ENCODE data around the gene SRP19. TPM values are rescaled to one million over a fixed set of nuclear protein-coding genes. Genes with fewer than 3 reads are reported as not detected.
A peak's percentile ranks its signal among the peaks of the same experiment; 100 is the strongest.

The SRP19 gene
- total RNA-seq, 1 experiment from 2014 or later = 42.9 TPM

DNA sequence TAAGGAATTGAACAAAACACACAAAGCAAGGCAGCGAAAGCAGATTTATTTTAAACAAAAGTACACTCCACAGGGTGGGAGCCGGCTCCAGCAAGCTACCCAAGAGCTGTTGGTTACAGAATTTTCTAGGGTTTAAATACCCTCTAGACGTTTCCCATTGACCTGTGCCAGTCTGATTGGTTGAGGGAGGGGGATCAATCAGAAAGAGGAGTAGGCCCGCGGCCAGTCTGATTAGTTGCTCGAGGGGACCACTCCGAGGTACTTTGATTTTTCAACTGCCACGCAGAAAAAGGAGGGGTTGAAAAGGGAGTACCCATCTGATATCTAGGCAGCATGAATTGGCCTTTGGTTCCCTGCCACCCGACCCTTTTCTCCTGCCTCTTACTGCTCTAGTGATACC lies 998 bp downstream of the SRP19 start:
- Histone ChIP-seq H3F3A (ENCODE audit: low read length, unreplicated experiment) (no peaks in the 10 kb centered on the region), H3K4me2 (ENCODE audit: low read length) (peak overlapping the region; percentile 84), H3K27me3 (ENCODE audit: low read length) (no peaks in the 10 kb centered on the region), H3K36me3 (ENCODE audit: low read depth, low read length) (peaks cover 32% of the 10 kb centered on the region), H3K9me2 (replicated peaks; ENCODE audit: low read length) (no peaks in the 10 kb centered on the region), H3K4me1 (ENCODE audit: insufficient read depth, low read length) (peaks cover 16% of the 10 kb centered on the region), H3K9me3 (ENCODE audit: low read length) (no peaks in the 10 kb centered on the region), H3K79me2 (ENCODE audit: low read length) (peaks cover 48% of the 10 kb centered on the region), H3K27ac (ENCODE audit: low read length) (no peak overlapping the region), H3K4me3 (ENCODE audit: low read length) (peak overlapping the region; percentile 98), H2AFZ (ENCODE audit: low read length) (no peak overlapping the region), H4K20me1 (ENCODE audit: low read length) (peaks cover 10% of the 10 kb centered on the region; the same call in 1 of the 2 replicates), H3K9ac (ENCODE audit: low read length) (peak overlapping the region; percentile 97)
- ATAC-seq (no peak), DNase-seq (no peak)
- intact Hi-C loops (cut with micrococcal nuclease) = loop anchor here (5.0 kb wide), 2 partner anchors 60 to 115 kb away; partner anchors contain the start of genes DCP2 and REEP5
- ChIA-PET CTCF (no interaction called here), POLR2A (ENCODE audit: unreplicated experiment) (no interaction called here)
- no TSS peak for BruUV-seq (replicated peaks)
- TF ChIP-seq EZH2phosphoT487 (IDR thresholded peaks at IDR 0.05; ENCODE audit: borderline replicate concordance, low read length) (no peak), EZH2 (IDR thresholded peaks at IDR 0.05; ENCODE audit: low read length, unreplicated experiment) (no peak)

DNA sequence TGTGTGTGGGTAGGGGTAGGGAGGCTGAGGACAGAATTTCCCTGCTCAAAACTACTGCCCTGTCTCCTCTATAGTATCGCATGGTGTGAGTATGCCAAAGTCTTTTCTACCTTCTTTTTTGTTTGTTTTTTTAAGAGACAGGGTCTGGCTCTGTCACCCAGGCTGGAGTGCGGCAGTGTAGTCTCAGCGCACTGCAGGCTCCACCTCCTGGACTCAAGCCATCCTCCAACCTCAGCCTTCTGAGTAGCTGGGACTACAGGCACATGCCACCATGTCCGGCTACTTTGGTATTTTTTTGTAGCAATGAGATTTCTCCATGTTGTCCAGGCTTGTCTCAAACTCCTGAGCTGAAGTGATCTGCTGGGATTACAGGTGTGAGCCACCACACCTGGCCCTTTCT lies 2.5 kb downstream of the SRP19 start:
- Histone ChIP-seq H3K4me2 (ENCODE audit: low read length) (peak overlapping the region; percentile 84), H3K9ac (ENCODE audit: low read length) (no peak overlapping the region), H3K4me1 (ENCODE audit: insufficient read depth, low read length) (peaks cover 16% of the 10 kb centered on the region), H3K27ac (ENCODE audit: low read length) (no peak overlapping the region), H3K9me3 (ENCODE audit: low read length) (no peaks in the 10 kb centered on the region), H3K36me3 (ENCODE audit: low read depth, low read length) (peaks cover 44% of the 10 kb centered on the region), H3F3A (ENCODE audit: low read length, unreplicated experiment) (no peaks in the 10 kb centered on the region), H3K27me3 (ENCODE audit: low read length) (no peaks in the 10 kb centered on the region), H3K9me2 (replicated peaks; ENCODE audit: low read length) (no peaks in the 10 kb centered on the region), H3K4me3 (ENCODE audit: low read length) (peak overlapping the region; percentile 98; the same call in 1 of the 2 replicates), H3K79me2 (ENCODE audit: low read length) (peaks cover 48% of the 10 kb centered on the region), H4K20me1 (ENCODE audit: low read length) (peaks cover 10% of the 10 kb centered on the region; the same call in 1 of the 2 replicates), H2AFZ (ENCODE audit: low read length) (no peak overlapping the region)
- intact Hi-C loops (cut with micrococcal nuclease) = loop anchor here (5.0 kb wide), 2 partner anchors 59 to 114 kb away; partner anchors contain the start of genes DCP2 and REEP5
- no peak for TF ChIP-seq EZH2phosphoT487 (IDR thresholded peaks at IDR 0.05; ENCODE audit: borderline replicate concordance, low read length)
- TF ChIP-seq EZH2 (IDR thresholded peaks at IDR 0.05; ENCODE audit: low read length, unreplicated experiment) = no peak
- TF ChIP-seq, protein P1, sequence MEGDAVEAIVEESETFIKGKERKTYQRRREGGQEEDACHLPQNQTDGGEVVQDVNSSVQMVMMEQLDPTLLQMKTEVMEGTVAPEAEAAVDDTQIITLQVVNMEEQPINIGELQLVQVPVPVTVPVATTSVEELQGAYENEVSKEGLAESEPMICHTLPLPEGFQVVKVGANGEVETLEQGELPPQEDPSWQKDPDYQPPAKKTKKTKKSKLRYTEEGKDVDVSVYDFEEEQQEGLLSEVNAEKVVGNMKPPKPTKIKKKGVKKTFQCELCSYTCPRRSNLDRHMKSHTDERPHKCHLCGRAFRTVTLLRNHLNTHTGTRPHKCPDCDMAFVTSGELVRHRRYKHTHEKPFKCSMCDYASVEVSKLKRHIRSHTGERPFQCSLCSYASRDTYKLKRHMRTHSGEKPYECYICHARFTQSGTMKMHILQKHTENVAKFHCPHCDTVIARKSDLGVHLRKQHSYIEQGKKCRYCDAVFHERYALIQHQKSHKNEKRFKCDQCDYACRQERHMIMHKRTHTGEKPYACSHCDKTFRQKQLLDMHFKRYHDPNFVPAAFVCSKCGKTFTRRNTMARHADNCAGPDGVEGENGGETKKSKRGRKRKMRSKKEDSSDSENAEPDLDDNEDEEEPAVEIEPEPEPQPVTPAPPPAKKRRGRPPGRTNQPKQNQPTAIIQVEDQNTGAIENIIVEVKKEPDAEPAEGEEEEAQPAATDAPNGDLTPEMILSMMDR (conservative IDR thresholded peaks at IDR 0.05; ENCODE audit: low read depth, low read length) = no peak
- DNase-seq (no peak), ATAC-seq (no peak)
- no TSS peak for BruUV-seq (replicated peaks)
- CTCF ChIA-PET = no interaction called here
- POLR2A ChIA-PET (ENCODE audit: unreplicated experiment) = no interaction called here

DNA sequence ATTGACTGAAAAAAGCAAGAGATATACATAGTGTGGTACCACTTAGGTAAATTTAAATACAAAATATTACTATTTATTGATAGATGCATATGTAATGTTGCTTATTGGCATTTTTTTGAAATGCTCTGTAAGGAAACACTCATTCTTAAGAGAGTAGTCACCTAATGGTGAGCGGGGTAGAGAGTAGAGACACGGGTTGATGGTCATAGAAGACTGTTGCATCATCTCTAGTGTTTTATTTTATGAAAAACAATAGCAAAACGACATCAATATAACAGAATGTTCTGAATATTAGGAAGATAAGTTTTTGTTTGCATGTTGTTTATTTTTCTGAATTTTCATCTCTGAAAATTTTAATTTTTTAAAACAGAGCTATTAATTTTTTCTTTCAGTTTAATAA lies 4.0 kb downstream of the SRP19 start:
- peaks cover 50% of the 10 kb centered on the region for H3K36me3 ChIP-seq (ENCODE audit: low read depth, low read length)
- DNase-seq = no peak
- ChIA-PET POLR2A (ENCODE audit: unreplicated experiment) (no interaction called here), CTCF (interaction anchor here (0.6 kb wide), 1 partner anchor 180 kb away, joined by 3 read pairs; no protein-coding TSS in a partner anchor)
- no TSS peak for BruUV-seq (replicated peaks)
- peaks cover 16% of the 10 kb centered on the region for H3K4me1 ChIP-seq (ENCODE audit: insufficient read depth, low read length)
- no peaks in the 10 kb centered on the region for H3K9me3 ChIP-seq (ENCODE audit: low read length)
- no peak overlapping the region for H3K9ac ChIP-seq (ENCODE audit: low read length)
- intact Hi-C loops (cut with micrococcal nuclease) = no loop called here
- TF ChIP-seq EZH2phosphoT487 (IDR thresholded peaks at IDR 0.05; ENCODE audit: borderline replicate concordance, low read length) (no peak), EZH2 (IDR thresholded peaks at IDR 0.05; ENCODE audit: low read length, unreplicated experiment) (no peak)
- TF ChIP-seq, protein P1 (conservative IDR thresholded peaks at IDR 0.05; ENCODE audit: low read depth, low read length) = no peak
- peaks cover 10% of the 10 kb centered on the region; the same call in 1 of the 2 replicates for H4K20me1 ChIP-seq (ENCODE audit: low read length)
- H3K4me2 ChIP-seq (ENCODE audit: low read length) = no peak overlapping the region
- H3K4me3 ChIP-seq (ENCODE audit: low read length) = no peak overlapping the region
- no peaks in the 10 kb centered on the region for H3K27me3 ChIP-seq (ENCODE audit: low read length)
- H3K79me2 ChIP-seq (ENCODE audit: low read length) = peaks cover 48% of the 10 kb centered on the region
- no peak overlapping the region for H3K27ac ChIP-seq (ENCODE audit: low read length)
- H3K9me2 ChIP-seq (replicated peaks; ENCODE audit: low read length) = no peaks in the 10 kb centered on the region
- H3F3A ChIP-seq (ENCODE audit: low read length, unreplicated experiment) = no peaks in the 10 kb centered on the region
- no peak overlapping the region for H2AFZ ChIP-seq (ENCODE audit: low read length)
- ATAC-seq = no peak

Data from PC-3 (cell line).